GM18526 (cell line): ENCODE results near the gene LTBP2.

Experiments
- POLR2A ChIP-seq: IDR thresholded peaks from 3 replicates; pipeline ENCODE4 v1.6.1; 2011; ENCODE audit not compliant: insufficient read length; ENCODE audit errors: extremely low read depth

LTBP2 gene

DNA sequence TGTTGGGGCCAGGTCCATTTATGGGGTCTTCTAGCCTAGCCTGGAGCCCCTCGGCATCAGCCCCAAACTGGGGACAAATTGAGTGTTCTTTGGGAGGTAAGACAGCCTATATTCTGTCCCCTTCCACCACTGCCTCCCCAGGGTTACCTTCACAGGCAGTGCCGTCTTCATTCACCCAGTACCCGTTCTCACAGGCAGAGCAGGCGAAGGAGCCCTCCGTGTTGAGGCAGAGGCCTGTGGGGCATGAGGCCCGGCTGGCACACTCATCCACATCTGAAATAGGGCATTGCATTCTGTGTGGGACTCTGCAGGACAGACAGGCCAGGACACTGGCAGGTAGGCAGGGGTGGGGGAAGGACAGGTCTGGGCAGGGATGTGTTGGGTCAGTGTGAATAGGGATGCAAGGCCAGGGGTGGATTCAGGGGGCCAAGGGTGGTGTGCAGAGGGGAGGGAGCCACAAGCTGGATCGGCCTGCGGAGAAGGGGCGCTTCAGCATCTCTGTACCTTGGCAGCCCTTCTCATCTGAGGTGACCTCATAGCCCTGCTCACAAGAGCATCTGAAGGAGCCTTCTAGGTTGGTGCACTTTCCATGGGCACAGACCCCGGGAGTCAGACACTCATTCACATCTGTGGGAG is 102.3 kb downstream of the LTBP2 start:
- no peak for TF ChIP-seq POLR2A

DNA sequence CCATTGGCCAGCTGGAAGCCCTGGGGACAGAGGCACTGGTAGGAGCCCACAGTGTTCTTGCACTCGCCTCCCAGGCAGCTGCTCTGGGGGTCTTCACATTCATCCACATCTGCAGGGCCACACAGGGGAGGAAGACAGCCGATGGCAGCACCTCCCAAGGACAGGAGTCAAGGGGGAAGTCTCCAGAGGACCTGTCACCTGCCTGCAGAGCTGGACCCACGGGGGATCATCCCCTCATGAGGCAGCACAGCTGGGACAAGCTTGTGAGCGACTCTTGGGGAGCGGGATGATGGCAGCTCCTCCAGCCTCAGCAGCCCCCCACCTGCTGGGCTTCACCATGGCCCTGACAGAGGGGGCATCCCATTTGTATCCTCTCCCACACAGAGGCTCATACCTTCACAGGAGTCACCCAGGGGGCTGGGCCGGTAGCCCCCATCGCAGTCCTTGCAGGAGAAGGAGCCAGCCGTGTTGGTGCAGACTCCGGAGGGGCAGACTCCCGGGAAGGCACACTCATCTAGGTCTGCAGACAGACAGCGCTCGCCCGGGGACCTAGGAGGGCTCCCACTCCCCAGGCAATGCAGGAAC is 103.1 kb downstream of the LTBP2 start:
- no peak for TF ChIP-seq POLR2A

- no peak for TF ChIP-seq POLR2A
Measured at GRCh38 chr14:74508292-74508731, 103.7 kb downstream of the LTBP2 start.

DNA sequence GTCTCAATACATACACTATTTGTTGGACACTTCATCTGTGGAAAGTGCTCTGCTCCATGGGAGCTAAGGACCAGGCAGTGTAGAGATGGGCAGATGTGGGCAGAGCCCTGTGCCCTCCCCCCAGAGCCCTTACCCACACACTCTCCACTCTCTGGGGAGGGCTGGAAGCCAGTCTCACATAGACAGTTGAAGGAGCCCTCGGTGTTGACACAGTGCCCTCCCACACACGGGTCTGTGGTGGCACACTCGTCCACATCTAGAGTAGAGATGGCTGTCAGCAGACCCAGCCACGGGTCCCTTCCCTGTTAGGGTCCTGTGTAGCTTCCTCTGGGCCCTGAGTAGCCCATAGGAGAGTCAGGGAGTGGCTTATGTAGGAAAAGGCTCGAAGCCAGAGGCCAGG is 104.2 kb downstream of the LTBP2 start:
- TF ChIP-seq POLR2A: no peak

DNA sequence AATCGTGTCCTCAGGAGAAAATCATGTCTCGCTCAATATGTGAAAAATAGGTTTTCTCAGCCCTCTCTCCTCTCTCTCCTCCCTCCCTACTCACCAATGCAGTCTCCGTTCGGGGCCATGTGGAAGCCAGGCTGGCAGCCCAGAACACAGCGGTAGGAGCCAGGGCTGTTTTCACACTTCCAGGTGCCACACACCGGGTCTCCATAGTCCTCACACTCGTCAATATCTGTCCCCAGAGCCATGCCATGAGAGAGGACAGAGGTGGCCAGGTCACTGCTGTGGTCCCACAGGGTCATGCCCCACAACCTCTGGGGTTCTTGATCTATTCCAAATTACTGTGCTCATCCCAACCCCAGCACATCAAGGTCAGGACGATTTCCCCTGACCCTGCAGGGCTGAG is 105.0 kb downstream of the LTBP2 start:
- TF ChIP-seq POLR2A: no peak

- no peak for TF ChIP-seq POLR2A
Measured at GRCh38 chr14:74506411-74506851, 105.6 kb downstream of the LTBP2 start.

- TF ChIP-seq POLR2A: no peak
Measured at GRCh38 chr14:74505831-74506230, 106.2 kb downstream of the LTBP2 start.

GRCh38 chr14:74504874-74505720 is 106.9 kb downstream of the LTBP2 start:
- no peak for TF ChIP-seq POLR2A

GRCh38 chr14:74504412-74504811 is 107.6 kb downstream of the LTBP2 start:
- TF ChIP-seq POLR2A: no peak

GRCh38 chr14:74503938-74504335 is 108.1 kb downstream of the LTBP2 start:
- TF ChIP-seq POLR2A: no peak

DNA sequence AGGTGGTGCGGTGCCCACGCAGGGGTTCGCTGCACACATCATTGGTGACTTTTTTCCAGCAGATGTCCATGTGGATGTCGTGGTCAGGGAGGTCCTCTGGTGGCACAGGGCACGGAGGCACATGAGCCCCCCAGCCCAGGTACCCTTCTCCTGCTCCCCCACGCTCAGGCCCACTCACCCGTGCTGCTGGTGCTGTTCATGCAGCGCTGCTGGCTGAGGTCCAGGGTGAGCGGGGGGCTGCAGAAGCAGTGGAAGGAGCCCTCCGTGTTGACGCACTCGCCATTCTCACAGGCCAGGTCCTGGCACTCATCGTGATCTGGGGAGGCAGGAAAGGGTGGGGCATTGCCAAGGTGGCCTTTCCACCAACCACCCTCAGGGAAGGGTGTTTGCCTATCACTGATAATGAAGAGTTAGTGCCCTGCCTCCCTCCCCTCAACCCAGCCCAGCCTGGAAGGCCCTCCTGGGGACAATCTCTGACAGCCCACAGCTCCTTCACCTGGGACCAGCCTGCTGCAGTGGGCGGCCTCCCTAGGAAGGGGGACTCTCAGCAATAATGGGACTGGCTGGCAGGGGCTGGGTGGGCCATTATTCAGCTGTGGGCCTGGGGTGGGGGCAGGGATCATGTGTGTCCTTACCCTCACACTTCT is 108.6 kb downstream of the LTBP2 start:
- TF ChIP-seq POLR2A: no peak

GRCh38 chr14:74502236-74503019 is 109.6 kb downstream of the LTBP2 start:
- TF ChIP-seq POLR2A: no peak

DNA sequence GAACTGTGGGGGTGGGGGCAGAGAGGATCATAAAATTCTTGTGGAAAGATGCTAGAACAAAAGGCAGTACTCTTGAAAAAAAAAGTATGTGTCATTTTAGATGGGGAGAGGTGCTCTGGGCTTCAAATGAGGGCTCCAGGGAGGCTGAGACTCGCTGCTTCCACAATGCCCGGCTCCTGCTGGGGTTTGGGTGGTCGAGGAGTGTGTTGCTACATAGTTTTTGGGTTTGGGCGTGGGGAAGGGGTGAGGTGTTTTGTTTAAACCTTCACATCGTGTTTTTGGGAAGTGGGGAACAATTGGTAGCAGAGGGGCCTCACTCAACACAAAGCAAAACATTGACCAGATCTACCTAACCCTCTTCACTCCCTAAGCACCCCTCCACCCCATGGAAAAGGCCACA is 110.3 kb downstream of the LTBP2 start:
- TF ChIP-seq POLR2A: no peak

- TF ChIP-seq POLR2A: no peak
Measured at GRCh38 chr14:74501135-74501614, 110.9 kb downstream of the LTBP2 start.
